SK-N-SH (cell line): Measurements from ENCODE around the gene TOX2.

Source experiments
- CTCF ChIP-seq: fragments of 200-600 bp; sonication (generic); IDR thresholded peaks from 2 replicates; pipeline ENCODE4 v1.6.1; 2017; ENCODE audit warnings: antibody characterized with exemption, mild to moderate bottlenecking, moderate library complexity
- RFX5 ChIP-seq: IDR thresholded peaks from 2 replicates; pipeline ENCODE4 v1.6.1; 2012; ENCODE audit warnings: mild to moderate bottlenecking, improper control_type of control experiment, low read length
- YY1 ChIP-seq: IDR thresholded peaks from 2 replicates; pipeline ENCODE4 v1.4.0; 2012; ENCODE audit warnings: low read depth, mild to moderate bottlenecking
- TF ChIP-seq, protein P1 (sequence below): IDR thresholded peaks from 2 replicates; pipeline ENCODE4 v1.6.1; 2012; ENCODE audit warnings: mild to moderate bottlenecking, low read depth, low read length, moderate library complexity
- TF ChIP-seq, protein P2 (sequence below): IDR thresholded peaks from 2 replicates; pipeline ENCODE4; 2012

- TF ChIP-seq, protein P1, sequence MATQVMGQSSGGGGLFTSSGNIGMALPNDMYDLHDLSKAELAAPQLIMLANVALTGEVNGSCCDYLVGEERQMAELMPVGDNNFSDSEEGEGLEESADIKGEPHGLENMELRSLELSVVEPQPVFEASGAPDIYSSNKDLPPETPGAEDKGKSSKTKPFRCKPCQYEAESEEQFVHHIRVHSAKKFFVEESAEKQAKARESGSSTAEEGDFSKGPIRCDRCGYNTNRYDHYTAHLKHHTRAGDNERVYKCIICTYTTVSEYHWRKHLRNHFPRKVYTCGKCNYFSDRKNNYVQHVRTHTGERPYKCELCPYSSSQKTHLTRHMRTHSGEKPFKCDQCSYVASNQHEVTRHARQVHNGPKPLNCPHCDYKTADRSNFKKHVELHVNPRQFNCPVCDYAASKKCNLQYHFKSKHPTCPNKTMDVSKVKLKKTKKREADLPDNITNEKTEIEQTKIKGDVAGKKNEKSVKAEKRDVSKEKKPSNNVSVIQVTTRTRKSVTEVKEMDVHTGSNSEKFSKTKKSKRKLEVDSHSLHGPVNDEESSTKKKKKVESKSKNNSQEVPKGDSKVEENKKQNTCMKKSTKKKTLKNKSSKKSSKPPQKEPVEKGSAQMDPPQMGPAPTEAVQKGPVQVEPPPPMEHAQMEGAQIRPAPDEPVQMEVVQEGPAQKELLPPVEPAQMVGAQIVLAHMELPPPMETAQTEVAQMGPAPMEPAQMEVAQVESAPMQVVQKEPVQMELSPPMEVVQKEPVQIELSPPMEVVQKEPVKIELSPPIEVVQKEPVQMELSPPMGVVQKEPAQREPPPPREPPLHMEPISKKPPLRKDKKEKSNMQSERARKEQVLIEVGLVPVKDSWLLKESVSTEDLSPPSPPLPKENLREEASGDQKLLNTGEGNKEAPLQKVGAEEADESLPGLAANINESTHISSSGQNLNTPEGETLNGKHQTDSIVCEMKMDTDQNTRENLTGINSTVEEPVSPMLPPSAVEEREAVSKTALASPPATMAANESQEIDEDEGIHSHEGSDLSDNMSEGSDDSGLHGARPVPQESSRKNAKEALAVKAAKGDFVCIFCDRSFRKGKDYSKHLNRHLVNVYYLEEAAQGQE = no peak
- TF ChIP-seq, protein P2, sequence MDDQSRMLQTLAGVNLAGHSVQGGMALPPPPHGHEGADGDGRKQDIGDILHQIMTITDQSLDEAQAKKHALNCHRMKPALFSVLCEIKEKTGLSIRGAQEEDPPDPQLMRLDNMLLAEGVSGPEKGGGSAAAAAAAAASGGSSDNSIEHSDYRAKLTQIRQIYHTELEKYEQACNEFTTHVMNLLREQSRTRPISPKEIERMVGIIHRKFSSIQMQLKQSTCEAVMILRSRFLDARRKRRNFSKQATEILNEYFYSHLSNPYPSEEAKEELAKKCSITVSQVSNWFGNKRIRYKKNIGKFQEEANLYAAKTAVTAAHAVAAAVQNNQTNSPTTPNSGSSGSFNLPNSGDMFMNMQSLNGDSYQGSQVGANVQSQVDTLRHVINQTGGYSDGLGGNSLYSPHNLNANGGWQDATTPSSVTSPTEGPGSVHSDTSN = no peak
- TF ChIP-seq CTCF (no peak), RFX5 (no peak), YY1 (no peak)
Observed at GRCh38 chr20:43958626-43959025, 44.0 kb downstream of the TOX2 start.
